Measurements from ENCODE around the gene RECQL5.

RECQL5 gene

GRCh38 chr17:75693500-75694481 is 26.8 kb upstream of the RECQL5 start:
- TF ChIP-seq GATA3 (IDR thresholded peaks at IDR 0.05; ENCODE audit: low read depth, low read length) (no peak), GATA2 (IDR thresholded peaks at IDR 0.05; ENCODE audit: low read depth, low read length) (no peak)

- no peak for TF ChIP-seq GATA2 (IDR thresholded peaks at IDR 0.05; ENCODE audit: low read depth, low read length)
- TF ChIP-seq GATA3 (IDR thresholded peaks at IDR 0.05; ENCODE audit: low read depth, low read length) = no peak
Observed at GRCh38 chr17:75692976-75693375, 26.0 kb upstream of the RECQL5 start.

- TF ChIP-seq GATA3 (IDR thresholded peaks at IDR 0.05; ENCODE audit: low read depth, low read length) (no peak), GATA2 (IDR thresholded peaks at IDR 0.05; ENCODE audit: low read depth, low read length) (no peak)
Observed at GRCh38 chr17:75691801-75692626, 25.1 kb upstream of the RECQL5 start.

GRCh38 chr17:75691371-75691791 is 24.4 kb upstream of the RECQL5 start:
- TF ChIP-seq GATA2 (IDR thresholded peaks at IDR 0.05; ENCODE audit: low read depth, low read length) = no peak
- TF ChIP-seq GATA3 (IDR thresholded peaks at IDR 0.05; ENCODE audit: low read depth, low read length) = no peak

- no peak for TF ChIP-seq GATA3 (IDR thresholded peaks at IDR 0.05; ENCODE audit: low read depth, low read length)
- TF ChIP-seq GATA2 (IDR thresholded peaks at IDR 0.05; ENCODE audit: low read depth, low read length) = no peak
Observed at GRCh38 chr17:75689441-75689873, 22.5 kb upstream of the RECQL5 start.

- TF ChIP-seq GATA2 (IDR thresholded peaks at IDR 0.05; ENCODE audit: low read depth, low read length) = no peak
- TF ChIP-seq GATA3 (IDR thresholded peaks at IDR 0.05; ENCODE audit: low read depth, low read length) = no peak
Observed at GRCh38 chr17:75688209-75688825, 21.4 kb upstream of the RECQL5 start.

- TF ChIP-seq GATA2 (IDR thresholded peaks at IDR 0.05; ENCODE audit: low read depth, low read length) (no peak), GATA3 (IDR thresholded peaks at IDR 0.05; ENCODE audit: low read depth, low read length) (no peak)
Observed at GRCh38 chr17:75685499-75685898, 18.5 kb upstream of the RECQL5 start.

GRCh38 chr17:75684924-75685323 is 18.0 kb upstream of the RECQL5 start:
- TF ChIP-seq GATA3 (IDR thresholded peaks at IDR 0.05; ENCODE audit: low read depth, low read length) = no peak
- no peak for TF ChIP-seq GATA2 (IDR thresholded peaks at IDR 0.05; ENCODE audit: low read depth, low read length)

GRCh38 chr17:75684249-75684648 is 17.3 kb upstream of the RECQL5 start:
- TF ChIP-seq GATA3 (IDR thresholded peaks at IDR 0.05; ENCODE audit: low read depth, low read length) = no peak

- TF ChIP-seq GATA2 (IDR thresholded peaks at IDR 0.05; ENCODE audit: low read depth, low read length) (no peak), GATA3 (IDR thresholded peaks at IDR 0.05; ENCODE audit: low read depth, low read length) (no peak)
Observed at GRCh38 chr17:75683583-75683982, 16.6 kb upstream of the RECQL5 start.

GRCh38 chr17:75681289-75681688 is 14.3 kb upstream of the RECQL5 start:
- TF ChIP-seq GATA3 (IDR thresholded peaks at IDR 0.05; ENCODE audit: low read depth, low read length) (no peak), GATA2 (IDR thresholded peaks at IDR 0.05; ENCODE audit: low read depth, low read length) (no peak)

GRCh38 chr17:75680431-75680830 is 13.5 kb upstream of the RECQL5 start:
- no peak for TF ChIP-seq GATA3 (IDR thresholded peaks at IDR 0.05; ENCODE audit: low read depth, low read length)
- no peak for TF ChIP-seq GATA2 (IDR thresholded peaks at IDR 0.05; ENCODE audit: low read depth, low read length)

GRCh38 chr17:75679706-75680211 is 12.8 kb upstream of the RECQL5 start:
- TF ChIP-seq GATA2 (IDR thresholded peaks at IDR 0.05; ENCODE audit: low read depth, low read length) = no peak
- TF ChIP-seq GATA3 (IDR thresholded peaks at IDR 0.05; ENCODE audit: low read depth, low read length) = no peak

GRCh38 chr17:75676461-75676860 is 9.5 kb upstream of the RECQL5 start:
- TF ChIP-seq GATA2 (IDR thresholded peaks at IDR 0.05; ENCODE audit: low read depth, low read length) = no peak
- TF ChIP-seq GATA3 (IDR thresholded peaks at IDR 0.05; ENCODE audit: low read depth, low read length) = no peak
